A673 (cell line): ENCODE results near the gene ERC1.

Experiments
- CTCF ChIP-seq: fragments of 300-800, 200-600 bp; sonication (generic); conservative IDR thresholded peaks from 2 replicates; pipeline ENCODE4 v1.5.1; 2017; ENCODE audit warnings: low read depth, mild to moderate bottlenecking, antibody characterized with exemption, low read length, moderate library complexity, mixed read lengths
- EZH2 ChIP-seq: fragments of 200-600 bp; sonication (generic); IDR thresholded peaks from 2 replicates; pipeline ENCODE4 v1.6.1; 2017; ENCODE audit warnings: borderline replicate concordance, low read depth, mild to moderate bottlenecking, mixed read lengths, antibody characterized with exemption, low read length; ENCODE audit not compliant: poor library complexity, severe bottlenecking

- no peak for TF ChIP-seq CTCF
- no peak for TF ChIP-seq EZH2
These were observed 156.8 kb downstream of the ERC1 start for GRCh38 chr12:1147821-1148220.
